Immature natural killer cell (primary cell): ENCODE results near the gene ETS1. TPM values are rescaled to one million over a fixed set of nuclear protein-coding genes. Genes with fewer than 3 reads are reported as not detected.

ENCODE experiments used
- DNase-seq, 3 donors: peaks; one replicate each; pipeline ENCODE4 v3.0.0; 2022; ENCODE audit warnings: mixed read lengths in 1 of 3
- H3K27ac Mint-ChIP-seq, 6 donors: one replicate each; pipeline ENCODE4 v1.8.0; 2020; ENCODE audit warnings: mixed read lengths in 6 of 6, mild to moderate bottlenecking in 5 of 6, inconsistent platforms in 4 of 6, moderate library complexity in 3 of 6
- H3K27me3 Mint-ChIP-seq, 3 donors: one replicate each; pipeline ENCODE4 v1.8.0; 2020 to 2021; ENCODE audit warnings: low read depth in 3 of 3, mild to moderate bottlenecking in 3 of 3, mixed read lengths in 3 of 3, moderate library complexity in 3 of 3, inconsistent platforms in 1 of 3
- H3K36me3 Mint-ChIP-seq, 3 donors: one replicate each; pipeline ENCODE4 v1.8.0; 2020; ENCODE audit warnings: mixed read lengths in 3 of 3, inconsistent platforms in 2 of 3, mild to moderate bottlenecking in 2 of 3
- H3K4me1 Mint-ChIP-seq, 2 donors: one replicate each; pipeline ENCODE4 v1.8.0; 2020; ENCODE audit warnings: inconsistent platforms in 2 of 2, mild to moderate bottlenecking in 2 of 2, mixed read lengths in 2 of 2, moderate library complexity in 1 of 2
- H3K4me3 Mint-ChIP-seq, 5 donors: one replicate each; pipeline ENCODE4 v1.8.0; 2020; ENCODE audit warnings: mild to moderate bottlenecking in 5 of 5, mixed read lengths in 5 of 5, inconsistent platforms in 3 of 5, moderate library complexity in 3 of 5
- H3K9me3 Mint-ChIP-seq, 6 donors: one replicate each; pipeline ENCODE4 v1.8.0; 2020; ENCODE audit warnings: mild to moderate bottlenecking in 6 of 6, mixed read lengths in 6 of 6, inconsistent platforms in 4 of 6, moderate library complexity in 3 of 6
- polyA plus RNA-seq, 3 donors: library from polyadenylated mRNA; unstranded; fragments of 300-500 nt; fragmentation: Illumina TruSeq; gene quantifications; one replicate each; pipeline ENCODE4 v1.2.3, GENCODE V29; 2021

Gene ETS1
- polyA plus RNA-seq, 3 donors from 2014 or later, result 264 to 329 (median 284) TPM

GRCh38 chr11:128549256-128549944 lies 38.0 kb downstream of the ETS1 start:
- peaks cover 0 to 4% (median 0%) of the 10 kb centered on the region in 3 donors for H3K36me3 Mint-ChIP-seq
- H3K27me3 Mint-ChIP-seq, result peaks cover 0 to 6% (median 5%) of the 10 kb centered on the region in 3 donors

GRCh38 chr11:128548649-128549255 lies 38.6 kb downstream of the ETS1 start:
- Mint-ChIP-seq H3K36me3 (peaks cover 0 to 4% (median 0%) of the 10 kb centered on the region in 3 donors), H3K27ac (peak overlapping the region; percentile 5 to 91 (median 87))

More at GRCh38 chr11:128549256-128549944, 38.0 kb downstream of the ETS1 start:
- Mint-ChIP-seq H3K27ac (peak overlapping the region in 5 of 6 donors; percentile 34 to 99 (median 97)), H3K9me3 (no peaks in the 10 kb centered on the region), H3K4me3 (peak overlapping the region; percentile 49 to 87 (median 84)), H3K4me1 (peaks cover 66% of the 10 kb centered on the region in 2 donors)
- no peak for DNase-seq

GRCh38 chr11:128547946-128548648 lies 39.3 kb downstream of the ETS1 start:
- peaks cover 0 to 4% (median 0%) of the 10 kb centered on the region in 3 donors for H3K36me3 Mint-ChIP-seq
- DNase-seq, result no peak
- peak overlapping the region; percentile 2 to 91 (median 86) for H3K27ac Mint-ChIP-seq
- peaks cover 0 to 6% (median 5%) of the 10 kb centered on the region in 3 donors for H3K27me3 Mint-ChIP-seq
- H3K9me3 Mint-ChIP-seq, result no peaks in the 10 kb centered on the region
- H3K4me3 Mint-ChIP-seq, result peak overlapping the region; percentile 80 to 87 (median 84)
- peaks cover 61 to 64% of the 10 kb centered on the region in 2 donors for H3K4me1 Mint-ChIP-seq

More at GRCh38 chr11:128548649-128549255, 38.6 kb downstream of the ETS1 start:
- H3K4me3 Mint-ChIP-seq, result peak overlapping the region; percentile 80 to 87 (median 84)
- peaks cover 67 to 69% of the 10 kb centered on the region in 2 donors for H3K4me1 Mint-ChIP-seq
- peaks cover 0 to 6% (median 5%) of the 10 kb centered on the region in 3 donors for H3K27me3 Mint-ChIP-seq
- DNase-seq, result peak; percentile 20 to 31 (median 29)
- no peaks in the 10 kb centered on the region for H3K9me3 Mint-ChIP-seq

GRCh38 chr11:128546916-128547315 lies 40.4 kb downstream of the ETS1 start:
- Mint-ChIP-seq H3K9me3 (no peaks in the 10 kb centered on the region), H3K4me1 (peaks cover 49 to 52% of the 10 kb centered on the region in 2 donors), H3K27me3 (peaks cover 0 to 5% (median 0%) of the 10 kb centered on the region in 3 donors), H3K36me3 (peaks cover 0 to 4% (median 0%) of the 10 kb centered on the region in 3 donors), H3K27ac (peak overlapping the region in 2 of 6 donors; percentile 85), H3K4me3 (peak overlapping the region in 3 of 5 donors; percentile 40 to 46 (median 46))
- DNase-seq, result no peak

GRCh38 chr11:128544471-128545051 lies 42.8 kb downstream of the ETS1 start:
- Mint-ChIP-seq H3K36me3 (peaks cover 0 to 4% (median 0%) of the 10 kb centered on the region in 3 donors), H3K4me3 (peak overlapping the region in 2 of 5 donors; percentile 22 to 23), H3K9me3 (no peaks in the 10 kb centered on the region), H3K27ac (peak overlapping the region in 3 of 6 donors; percentile 2 to 74 (median 32)), H3K4me1 (peaks cover 27 to 30% of the 10 kb centered on the region in 2 donors), H3K27me3 (peaks cover 0 to 9% (median 5%) of the 10 kb centered on the region in 3 donors)
- DNase-seq, result no peak

GRCh38 chr11:128540469-128540868 lies 46.9 kb downstream of the ETS1 start:
- no peak overlapping the region for H3K4me3 Mint-ChIP-seq
- H3K27ac Mint-ChIP-seq, result no peak overlapping the region
- no peaks in the 10 kb centered on the region for H3K36me3 Mint-ChIP-seq
- DNase-seq, result no peak
- H3K27me3 Mint-ChIP-seq, result peaks cover 0 to 10% (median 5%) of the 10 kb centered on the region in 3 donors
- no peaks in the 10 kb centered on the region for H3K9me3 Mint-ChIP-seq
- H3K4me1 Mint-ChIP-seq, result peaks cover 7% of the 10 kb centered on the region in 2 donors

GRCh38 chr11:128536506-128536905 lies 50.9 kb downstream of the ETS1 start:
- no peak overlapping the region for H3K27ac Mint-ChIP-seq
- H3K27me3 Mint-ChIP-seq, result peaks cover 0 to 16% (median 5%) of the 10 kb centered on the region in 3 donors
- H3K9me3 Mint-ChIP-seq, result no peaks in the 10 kb centered on the region
- H3K36me3 Mint-ChIP-seq, result peaks cover 0 to 3% (median 0%) of the 10 kb centered on the region in 3 donors
- no peaks in the 10 kb centered on the region for H3K4me1 Mint-ChIP-seq
- DNase-seq, result no peak
- no peak overlapping the region for H3K4me3 Mint-ChIP-seq

- Mint-ChIP-seq H3K9me3 (no peaks in the 10 kb centered on the region), H3K4me3 (no peak overlapping the region), H3K27me3 (peaks cover 0 to 12% (median 5%) of the 10 kb centered on the region in 3 donors), H3K27ac (no peak overlapping the region), H3K4me1 (no peaks in the 10 kb centered on the region), H3K36me3 (peaks cover 0 to 3% (median 0%) of the 10 kb centered on the region in 3 donors)
- DNase-seq, result no peak
Measured at GRCh38 chr11:128535468-128536457, 51.6 kb downstream of the ETS1 start.

GRCh38 chr11:128533472-128533871 lies 53.9 kb downstream of the ETS1 start:
- peaks cover 0 to 12% (median 3%) of the 10 kb centered on the region in 3 donors for H3K27me3 Mint-ChIP-seq
- no peak for DNase-seq
- H3K27ac Mint-ChIP-seq, result no peak overlapping the region
- H3K9me3 Mint-ChIP-seq, result no peaks in the 10 kb centered on the region
- H3K4me3 Mint-ChIP-seq, result no peak overlapping the region
- peaks cover 1 to 3% of the 10 kb centered on the region in 2 donors for H3K4me1 Mint-ChIP-seq
- H3K36me3 Mint-ChIP-seq, result peaks cover 0 to 3% (median 0%) of the 10 kb centered on the region in 3 donors

- Mint-ChIP-seq H3K4me1 (peaks cover 10 to 12% of the 10 kb centered on the region in 2 donors), H3K4me3 (no peak overlapping the region), H3K27me3 (peaks cover 0 to 12% (median 6%) of the 10 kb centered on the region in 3 donors), H3K9me3 (no peaks in the 10 kb centered on the region), H3K36me3 (peaks cover 0 to 3% (median 0%) of the 10 kb centered on the region in 3 donors), H3K27ac (no peak overlapping the region)
- no peak for DNase-seq
Measured at GRCh38 chr11:128532572-128533091, 54.7 kb downstream of the ETS1 start.

- Mint-ChIP-seq H3K27ac (no peak overlapping the region), H3K27me3 (peaks cover 0 to 9% (median 6%) of the 10 kb centered on the region in 3 donors), H3K36me3 (peaks cover 0 to 3% (median 0%) of the 10 kb centered on the region in 3 donors), H3K4me3 (no peak overlapping the region), H3K9me3 (no peaks in the 10 kb centered on the region), H3K4me1 (peaks cover 13 to 17% of the 10 kb centered on the region in 2 donors)
- no peak for DNase-seq
Measured at GRCh38 chr11:128532016-128532571, 55.3 kb downstream of the ETS1 start.

GRCh38 chr11:128531588-128531987 lies 55.8 kb downstream of the ETS1 start:
- H3K27me3 Mint-ChIP-seq, result peaks cover 0 to 6% (median 6%) of the 10 kb centered on the region in 3 donors
- no peak overlapping the region for H3K4me3 Mint-ChIP-seq
- no peak overlapping the region for H3K27ac Mint-ChIP-seq
- H3K4me1 Mint-ChIP-seq, result peaks cover 17 to 22% of the 10 kb centered on the region in 2 donors
- H3K9me3 Mint-ChIP-seq, result no peaks in the 10 kb centered on the region
- no peak for DNase-seq
- peaks cover 0 to 3% (median 0%) of the 10 kb centered on the region in 3 donors for H3K36me3 Mint-ChIP-seq
